ENCODE measurements around the gene TRANK1. TPM values are rescaled to one million over a fixed set of nuclear protein-coding genes. Genes with fewer than 3 reads are reported as not detected.

TRANK1 gene
- total and polyA plus RNA-seq, 2 of the 4 experiments (the other 2 are of a cell fraction) = 7.9 to 12.7 TPM

GRCh38 chr3:36965440-36965839, 20.6 kb upstream of the TRANK1 start:
- in situ Hi-C loops (cut with MboI; ENCODE audit: low sequenced_read_pairs) = no loop called here
- ATAC-seq (ENCODE audit: low read depth) = no peak
- POLR2A ChIA-PET (ENCODE audit: unreplicated experiment) = no interaction called here

More at GRCh38 chr3:36965440-36965839, 20.6 kb upstream of the TRANK1 start:
- H3K4me3 ChIP-seq (ENCODE audit: insufficient read depth, low read depth, low read length) = no peak overlapping the region
- no peak overlapping the region for H2BK20ac ChIP-seq (ENCODE audit: low read depth, low read length)
- no peak overlapping the region for H2BK120ac ChIP-seq (ENCODE audit: low read depth, low read length)
- intact Hi-C loops (cut with micrococcal nuclease) (no loop called here), dilution Hi-C loops (cut with HindIII; ENCODE audit: low sequenced_read_pairs, unreplicated experiment) (no loop called here)
- no peak overlapping the region for H3K14ac ChIP-seq (replicated peaks; ENCODE audit: low read depth, low read length)
- H4K20me1 ChIP-seq (ENCODE audit: insufficient read depth, low read length) = no peaks in the 10 kb centered on the region
- no peak overlapping the region for H3K18ac ChIP-seq (ENCODE audit: low read depth, low read length)
- no peak overlapping the region for H4K8ac ChIP-seq (ENCODE audit: low read depth in 2 of 2, low read length in 2 of 2)
- H2AK5ac ChIP-seq (ENCODE audit: low read depth, low read length) = no peak overlapping the region
- peaks cover 3% of the 10 kb centered on the region for H3K4me1 ChIP-seq (ENCODE audit: control insufficient read depth, insufficient read depth, low read length)
- no peak overlapping the region for H2BK15ac ChIP-seq (ENCODE audit: low read depth, low read length)
- no peak overlapping the region for H3K27ac ChIP-seq (ENCODE audit: insufficient read depth, low read length)
- H3K9me1 ChIP-seq (ENCODE audit: insufficient read depth, low read length) = 0 out of 2 replicates have a peak, but pooled peaks cover 2% of the 10 kb centered on the region
- H2AK9ac ChIP-seq (replicated peaks; ENCODE audit: low read depth, low read length, poor library complexity) = no peak overlapping the region
- no peak for TF ChIP-seq NFE2L2 (IDR thresholded peaks at IDR 0.05; ENCODE audit: low read depth, low read length)
- no peak for TF ChIP-seq RAD21 (IDR thresholded peaks at IDR 0.05; ENCODE audit: low read length)
- no peak for TF ChIP-seq ELK1 (IDR thresholded peaks at IDR 0.05; ENCODE audit: borderline replicate concordance, low read depth, low read length)
- TF ChIP-seq MAFK (IDR thresholded peaks at IDR 0.05; ENCODE audit: low read depth, low read length) = no peak
- TF ChIP-seq POLR2A (IDR thresholded peaks at IDR 0.05; ENCODE audit: low read depth, low read length) = no peak
- TF ChIP-seq MXI1 (IDR thresholded peaks at IDR 0.05; ENCODE audit: borderline replicate concordance, low read depth, low read length) = no peak
- TF ChIP-seq RCOR1 (IDR thresholded peaks at IDR 0.05; ENCODE audit: insufficient replicate concordance, low read length) = no peak
- no peak for TF ChIP-seq SMC3 (IDR thresholded peaks at IDR 0.05; ENCODE audit: low read depth, low read length)
- TF ChIP-seq, protein P1, sequence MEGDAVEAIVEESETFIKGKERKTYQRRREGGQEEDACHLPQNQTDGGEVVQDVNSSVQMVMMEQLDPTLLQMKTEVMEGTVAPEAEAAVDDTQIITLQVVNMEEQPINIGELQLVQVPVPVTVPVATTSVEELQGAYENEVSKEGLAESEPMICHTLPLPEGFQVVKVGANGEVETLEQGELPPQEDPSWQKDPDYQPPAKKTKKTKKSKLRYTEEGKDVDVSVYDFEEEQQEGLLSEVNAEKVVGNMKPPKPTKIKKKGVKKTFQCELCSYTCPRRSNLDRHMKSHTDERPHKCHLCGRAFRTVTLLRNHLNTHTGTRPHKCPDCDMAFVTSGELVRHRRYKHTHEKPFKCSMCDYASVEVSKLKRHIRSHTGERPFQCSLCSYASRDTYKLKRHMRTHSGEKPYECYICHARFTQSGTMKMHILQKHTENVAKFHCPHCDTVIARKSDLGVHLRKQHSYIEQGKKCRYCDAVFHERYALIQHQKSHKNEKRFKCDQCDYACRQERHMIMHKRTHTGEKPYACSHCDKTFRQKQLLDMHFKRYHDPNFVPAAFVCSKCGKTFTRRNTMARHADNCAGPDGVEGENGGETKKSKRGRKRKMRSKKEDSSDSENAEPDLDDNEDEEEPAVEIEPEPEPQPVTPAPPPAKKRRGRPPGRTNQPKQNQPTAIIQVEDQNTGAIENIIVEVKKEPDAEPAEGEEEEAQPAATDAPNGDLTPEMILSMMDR (conservative IDR thresholded peaks at IDR 0.05; ENCODE audit: low read depth, low read length) = no peak
- TF ChIP-seq CEBPB (IDR thresholded peaks at IDR 0.05; ENCODE audit: low read depth, low read length) = no peak
- TF ChIP-seq USF2 (IDR thresholded peaks at IDR 0.05; ENCODE audit: low read depth, low read length) = no peak
- no peak overlapping the region for H3K56ac ChIP-seq (ENCODE audit: extremely low read depth, insufficient read depth, low read length)
- H2BK5ac ChIP-seq (ENCODE audit: low read depth, low read length, poor library complexity, severe bottlenecking) = no peak overlapping the region
- no peak overlapping the region for H3K9ac ChIP-seq (ENCODE audit: low read depth, low read length)
- no peak overlapping the region for H4K91ac ChIP-seq (ENCODE audit: insufficient read depth, low read depth, low read length)
- no peak overlapping the region for H3K23ac ChIP-seq (ENCODE audit: low read depth, low read length)
- H3K36me3 ChIP-seq (ENCODE audit: control insufficient read depth, insufficient read depth, low read length) = no peaks in the 10 kb centered on the region
- BruUV-seq (replicated peaks) = no TSS peak
- H3K4ac ChIP-seq (ENCODE audit: low read depth, low read length) = no peak overlapping the region
- no peak for DNase-seq
- no peak overlapping the region for H4K5ac ChIP-seq (ENCODE audit: low read depth, low read length)
- no peaks in the 10 kb centered on the region for H3K27me3 ChIP-seq (ENCODE audit: control insufficient read depth, insufficient read depth, low read length)
- no peaks in the 10 kb centered on the region for H3K79me1 ChIP-seq (ENCODE audit: low read depth in 1 of 2, low read length in 2 of 2)
- H3K9me3 ChIP-seq (ENCODE audit: control insufficient read depth, insufficient read depth, low read length) = no peaks in the 10 kb centered on the region
- no peak overlapping the region for H3K4me2 ChIP-seq (ENCODE audit: low read depth, low read length)
- no peak overlapping the region for H2AFZ ChIP-seq (replicated peaks; ENCODE audit: low read length, poor library complexity)
- CTCF ChIA-PET = interaction anchor here (0.6 kb wide), 1 partner anchor 82 kb away, joined by 6 read pairs; no protein-coding TSS in a partner anchor
- no CpG with 5 or more reads among the region's 3 CpGs for WGBS, 2 experiments (ENCODE audit: extremely low coverage in 2 of 2, insufficient read length in 1 of 2)

All from IMR-90 (cell line).